Subcutaneous adipose tissue (tissue), 4 donors: ENCODE data around the gene EIF4G3. TPM values are rescaled to one million over a fixed set of nuclear protein-coding genes. Genes with fewer than 3 reads are reported as not detected.

Source experiments
- CTCF ChIP-seq: fragments of 450-650 bp; IDR thresholded peaks from one replicate; pipeline ENCODE4 v1.5.1; 2016; ENCODE audit warnings: low read depth, mild to moderate bottlenecking, control low read depth, antibody characterized with exemption, moderate library complexity
- total RNA-seq, 4 donors: library from RNA; depleted of rRNA; stranded (reverse); fragments of >200 nt; gene quantifications; one replicate each; pipeline ENCODE4 v1.1.0, GENCODE V29; 2016

Gene EIF4G3
- total RNA-seq, 4 donors from 2014 or later, result 41.0 to 60.2 (median 51.7) TPM

- no peak for TF ChIP-seq CTCF
Measured at GRCh38 chr1:21175670-21176581, 771 bp downstream of the EIF4G3 start.

GRCh38 chr1:21175324-21175669 lies 1.4 kb downstream of the EIF4G3 start:
- TF ChIP-seq CTCF, result no peak

GRCh38 chr1:21174654-21175323 lies 1.9 kb downstream of the EIF4G3 start:
- no peak for TF ChIP-seq CTCF

GRCh38 chr1:21174230-21174629 lies 2.5 kb downstream of the EIF4G3 start:
- no peak for TF ChIP-seq CTCF

GRCh38 chr1:21168444-21168843 lies 8.3 kb downstream of the EIF4G3 start:
- no peak for TF ChIP-seq CTCF

GRCh38 chr1:21165646-21166045 lies 11.1 kb downstream of the EIF4G3 start:
- no peak for TF ChIP-seq CTCF

GRCh38 chr1:21165076-21165475 lies 11.6 kb downstream of the EIF4G3 start:
- TF ChIP-seq CTCF, result no peak
